Testis (tissue), 3 donors: Measurements from ENCODE around the gene SOX1. TPM values are rescaled to one million over a fixed set of nuclear protein-coding genes. Genes with fewer than 3 reads are reported as not detected.

Experiments used
- DNase-seq: peaks from one replicate; pipeline ENCODE4 v3.0.0-alpha.2; 2019
- H3K27ac ChIP-seq, 2 donors: fragments of 200-600 bp; sonication (generic); one replicate each; pipeline ENCODE4 v1.5.1; 2019
- H3K27me3 ChIP-seq: fragments of 200-600 bp; sonication (generic); one replicate; pipeline ENCODE4 v1.5.1; 2019
- H3K36me3 ChIP-seq: fragments of 200-600 bp; sonication (generic); one replicate; pipeline ENCODE4 v1.5.1; 2017; ENCODE audit warnings: low read depth; ENCODE audit errors: missing control alignments
- H3K4me1 ChIP-seq: fragments of 200-600 bp; sonication (generic); one replicate; pipeline ENCODE4 v1.5.1; 2019
- H3K4me3 ChIP-seq, 2 donors: fragments of 200-600 bp; sonication (generic); one replicate each; pipeline ENCODE4 v1.5.1; 2017 to 2019
- H3K9me3 ChIP-seq: fragments of 200-600 bp; sonication (generic); one replicate; pipeline ENCODE4 v1.5.1; 2017
- CTCF ChIP-seq, 3 experiments: fragments of 450-650 bp in 2 of 3; fragments of 200-600 bp in 1 of 3; sonication (generic) in 1 of 3; IDR thresholded peaks; one replicate each; pipeline ENCODE4 v1.5.1; 2016 to 2019; ENCODE audit warnings: antibody characterized with exemption in 3 of 3, mild to moderate bottlenecking in 2 of 3, moderate library complexity in 1 of 3
- POLR2A ChIP-seq: fragments of 450-650 bp; IDR thresholded peaks from one replicate; pipeline ENCODE4 v1.6.1; 2017; ENCODE audit warnings: antibody characterized with exemption, mild to moderate bottlenecking, moderate library complexity
- WGBS, 2 donors: methylation state at CpG; one replicate each; pipeline ENCODE4 v1.1.5; 2018; 5-methylcytosine and 5-hydroxymethylcytosine counted together
- intact Hi-C: fragments of 100-400 bp; cut with DNase I; formaldehyde crosslinking; loops from one replicate; pipeline ENCODE4 v1.15.1; 2023; ENCODE audit warnings: low total_unique reads
- polyA plus RNA-seq: library from polyadenylated mRNA; stranded (reverse); fragments of 350-450 nt; fragmentation: Illumina TruSeq; extraction: RNeasy Lipid Tissue Mini Kit (QIAGEN cat#74804); gene quantifications from one replicate; pipeline ENCODE4 v1.2.3, GENCODE V29; 2014; ENCODE audit warnings: low read depth, low replicate concordance; ENCODE audit not compliant: insufficient read depth
- total RNA-seq, 2 donors: library from RNA; depleted of rRNA; stranded (reverse); fragments of >200 nt; gene quantifications; one replicate each; pipeline ENCODE4 v1.2.3, GENCODE V29; 2016

The SOX1 gene
- total and polyA plus RNA-seq, 3 donors from 2014 or later: 1.7 to 4.6 (median 4.6) TPM

- H3K4me1 ChIP-seq: no peaks in the 10 kb centered on the region
- intact Hi-C loops: no loop called here
- TF ChIP-seq POLR2A: no peak
- no peak for TF ChIP-seq CTCF (IDR thresholded peaks at IDR 0.05)
- H3K36me3 ChIP-seq: no peaks in the 10 kb centered on the region
- H3K27me3 ChIP-seq: no peaks in the 10 kb centered on the region
- H3K9me3 ChIP-seq: no peaks in the 10 kb centered on the region
- H3K4me3 ChIP-seq: no peak overlapping the region
- DNase-seq: no peak
- H3K27ac ChIP-seq: no peak overlapping the region
Observed at GRCh38 chr13:112110479-112110878, 43.5 kb downstream of the SOX1 start.

- H3K4me1 ChIP-seq: no peaks in the 10 kb centered on the region
- intact Hi-C loops: no loop called here
Observed at GRCh38 chr13:112111239-112111857, 44.4 kb downstream of the SOX1 start.

GRCh38 chr13:112112534-112113276 lies 45.8 kb downstream of the SOX1 start:
- WGBS, 2 donors: 84 to 89% methylated on average over 15 of the region's 15 CpGs
- H3K4me3 ChIP-seq: no peak overlapping the region
- TF ChIP-seq CTCF (IDR thresholded peaks at IDR 0.05) (no peak), POLR2A (no peak)
- no peaks in the 10 kb centered on the region for H3K4me1 ChIP-seq
- no peak for DNase-seq
- intact Hi-C loops: no loop called here
- H3K27me3 ChIP-seq: no peaks in the 10 kb centered on the region
- no peak overlapping the region for H3K27ac ChIP-seq
- H3K9me3 ChIP-seq: no peaks in the 10 kb centered on the region
- no peaks in the 10 kb centered on the region for H3K36me3 ChIP-seq

More at GRCh38 chr13:112111239-112111857, 44.4 kb downstream of the SOX1 start:
- whole genome bisulfite sequencing, 2 donors: 71% methylated on average over 10 of the region's 10 CpGs
- Histone ChIP-seq H3K27ac (no peak overlapping the region), H3K4me3 (no peak overlapping the region), H3K9me3 (no peaks in the 10 kb centered on the region), H3K27me3 (no peaks in the 10 kb centered on the region), H3K36me3 (no peaks in the 10 kb centered on the region)
- TF ChIP-seq CTCF (IDR thresholded peaks at IDR 0.05) (no peak), POLR2A (no peak)
- DNase-seq: no peak

GRCh38 chr13:112113348-112113747 lies 46.4 kb downstream of the SOX1 start:
- Histone ChIP-seq H3K27ac (no peak overlapping the region), H3K27me3 (no peaks in the 10 kb centered on the region), H3K36me3 (no peaks in the 10 kb centered on the region), H3K9me3 (no peaks in the 10 kb centered on the region), H3K4me3 (no peak overlapping the region), H3K4me1 (no peaks in the 10 kb centered on the region)
- intact Hi-C loops: no loop called here
- WGBS, 2 donors: 39 to 41% methylated on average over 7 of the region's 7 CpGs
- no peak for TF ChIP-seq CTCF (IDR thresholded peaks at IDR 0.05)
- no peak for TF ChIP-seq POLR2A
- no peak for DNase-seq
